ENCODE measurements around the gene OGA. TPM values are rescaled to one million over a fixed set of nuclear protein-coding genes. Genes with fewer than 3 reads are reported as not detected.

The OGA gene
- total and polyA plus RNA-seq, 5 donors, result 41.1 to 96.4 (median 79.7) TPM

DNA sequence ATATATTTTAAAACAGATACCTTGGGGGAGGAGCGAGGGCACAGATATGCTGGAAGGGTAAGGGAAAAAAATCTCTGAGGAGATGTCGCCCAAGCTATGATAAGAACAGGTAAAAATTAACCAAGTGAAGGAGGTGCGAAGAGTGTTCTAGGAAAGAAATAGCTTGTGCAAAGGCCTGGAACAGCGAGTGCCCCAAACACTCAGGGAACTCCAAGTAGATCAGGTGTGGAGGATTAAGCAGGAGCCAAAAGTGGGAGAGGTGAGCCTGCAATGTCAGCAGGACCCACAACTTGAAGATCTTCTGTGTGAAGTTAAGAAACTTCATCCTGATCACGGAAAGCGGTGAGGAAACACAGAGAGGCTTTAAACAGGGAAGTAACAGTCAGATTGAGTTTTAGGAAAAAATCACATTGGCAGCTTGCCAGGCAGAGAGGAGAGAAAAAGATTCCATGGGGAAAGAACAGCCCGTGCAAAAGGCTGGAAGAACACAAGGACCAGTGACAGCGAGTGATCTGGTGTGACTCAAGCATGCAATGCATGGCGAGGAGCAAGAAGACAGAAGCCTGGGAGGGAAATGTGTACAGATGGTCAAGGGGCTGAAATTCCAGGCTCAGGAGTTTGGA lies 73.1 kb downstream of the OGA start:
- ATAC-seq, result no peak
- intact Hi-C loops (cut with DNase I), result no loop called here

DNA sequence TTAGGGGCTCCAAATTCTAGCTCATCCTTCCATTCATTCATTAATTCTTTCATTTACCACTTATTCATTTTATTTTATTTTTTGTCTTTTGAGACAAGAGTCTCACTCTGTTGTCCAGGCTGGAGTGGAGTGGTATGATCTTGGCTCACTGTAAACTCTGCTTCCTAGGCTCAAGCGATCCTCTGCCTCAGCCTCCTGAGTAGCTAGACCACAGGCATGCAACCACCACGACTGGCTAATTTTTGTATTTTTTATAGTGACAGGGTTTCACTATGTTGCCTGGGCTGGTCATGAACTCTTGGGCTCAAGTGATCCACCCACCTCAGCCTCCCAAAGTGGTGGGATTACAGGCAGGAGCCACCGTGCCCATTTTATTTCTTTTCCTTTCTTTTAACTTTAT lies 74.0 kb downstream of the OGA start:
- no peak overlapping the region for H3K4me3 ChIP-seq (ENCODE audit: low read length)
- WGBS, result 78% methylated on average over 3 of the region's 3 CpGs
- ATAC-seq (no peak), DNase-seq (no peak)
- H3K27ac ChIP-seq (ENCODE audit: low read length), result no peak overlapping the region
- intact Hi-C loops (cut with DNase I), result no loop called here
- H3K27me3 ChIP-seq (ENCODE audit: control insufficient read depth, insufficient read depth), result no peaks in the 10 kb centered on the region
- no peaks in the 10 kb centered on the region for H3K9me3 ChIP-seq (ENCODE audit: control insufficient read depth, low read length)
- no peaks in the 10 kb centered on the region for H3K4me1 ChIP-seq (ENCODE audit: control insufficient read depth, insufficient read depth, low read length)

More for the DNA sequence above, 73.1 kb downstream of the OGA start:
- H3K27me3 ChIP-seq (ENCODE audit: control insufficient read depth, insufficient read depth), result no peaks in the 10 kb centered on the region
- DNase-seq, result no peak
- H3K4me1 ChIP-seq (ENCODE audit: control insufficient read depth, insufficient read depth, low read length), result no peaks in the 10 kb centered on the region
- 62% methylated on average over 9 of the region's 9 CpGs for WGBS
- H3K9me3 ChIP-seq (ENCODE audit: control insufficient read depth, low read length), result no peaks in the 10 kb centered on the region
- H3K27ac ChIP-seq (ENCODE audit: low read length), result no peak overlapping the region
- no peak overlapping the region for H3K4me3 ChIP-seq (ENCODE audit: low read length)

DNA sequence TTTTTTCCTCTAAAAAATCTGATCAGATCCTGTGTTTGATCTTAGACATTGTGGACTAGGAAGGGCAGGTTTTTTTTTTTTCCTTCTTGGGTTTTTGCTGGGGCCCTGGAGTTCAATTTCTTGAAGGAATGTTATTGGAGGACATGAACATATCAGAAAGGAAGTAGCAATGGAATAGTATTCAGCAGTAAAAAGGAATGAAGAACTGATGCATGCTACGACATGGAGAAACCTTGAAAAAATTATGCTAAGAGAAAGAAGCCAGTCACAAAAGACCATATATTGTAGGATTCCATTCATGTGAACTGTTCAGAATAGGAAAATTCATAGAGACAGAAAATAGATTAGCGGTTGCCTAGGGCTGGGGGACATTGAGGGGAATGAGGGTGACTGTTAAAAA lies 76.3 kb downstream of the OGA start:
- Histone ChIP-seq H3K9me3 (ENCODE audit: control insufficient read depth, low read length) (no peaks in the 10 kb centered on the region), H3K27me3 (ENCODE audit: control insufficient read depth, insufficient read depth) (no peaks in the 10 kb centered on the region), H3K4me3 (ENCODE audit: low read length) (no peak overlapping the region), H3K4me1 (ENCODE audit: control insufficient read depth, insufficient read depth, low read length) (no peaks in the 10 kb centered on the region), H3K27ac (ENCODE audit: low read length) (no peak overlapping the region)
- WGBS, result 47% methylated on average over 2 of the region's 2 CpGs
- intact Hi-C loops (cut with DNase I), result no loop called here
- DNase-seq, result no peak
- ATAC-seq, result no peak

DNA sequence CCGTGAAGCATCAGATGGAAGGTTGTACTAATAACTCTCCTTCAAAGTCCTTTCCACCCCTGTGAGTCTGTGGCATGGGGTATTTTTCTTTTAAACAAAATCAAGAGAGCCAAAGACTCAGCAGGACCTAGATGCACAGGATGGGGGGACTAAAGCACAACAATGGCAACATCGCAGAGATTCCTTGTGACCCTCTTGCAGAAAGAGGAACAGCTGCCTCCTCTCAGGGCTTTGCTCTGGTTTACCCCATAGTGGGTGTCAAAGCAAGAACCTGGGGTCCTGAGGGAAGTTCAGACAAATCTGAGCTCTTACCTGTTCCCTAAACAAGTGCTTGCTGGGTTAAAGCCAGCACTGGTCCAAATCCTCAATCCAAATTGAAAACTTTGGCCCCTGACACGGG lies 81.6 kb downstream of the OGA start:
- intact Hi-C loops (cut with DNase I), result no loop called here
- H3K4me1 ChIP-seq (ENCODE audit: control insufficient read depth, insufficient read depth, low read length), result no peaks in the 10 kb centered on the region
- H3K27ac ChIP-seq (ENCODE audit: low read length), result no peak overlapping the region
- ATAC-seq (no peak), DNase-seq (no peak)
- 78% methylated on average over 3 of the region's 3 CpGs for WGBS
- no peaks in the 10 kb centered on the region for H3K9me3 ChIP-seq (ENCODE audit: control insufficient read depth, low read length)
- no peaks in the 10 kb centered on the region for H3K27me3 ChIP-seq (ENCODE audit: control insufficient read depth, insufficient read depth)
- no peak overlapping the region for H3K4me3 ChIP-seq (ENCODE audit: low read length)

Other genes starting within 250 kb of the OGA start
- gene POLL, start 230.2 kb downstream of the OGA start, total RNA-seq, result 10 to 100 TPM; 13.9 to 27.4 (median 19.9) TPM
- gene POLL, start 230.2 kb downstream of the OGA start, polyA plus RNA-seq, result 15.3 TPM
- gene DPCD, start 230.1 kb downstream of the OGA start, total RNA-seq, result 10 to 100 TPM; 15.6 to 20.9 (median 18.9) TPM
- 29.8 TPM for gene DPCD, start 230.1 kb downstream of the OGA start, polyA plus RNA-seq
- 100 to 1,000 TPM; 115 to 144 (median 125) TPM for gene FBXW4, start 123.3 kb downstream of the OGA start, total RNA-seq
- 81.8 TPM for gene FBXW4, start 123.3 kb downstream of the OGA start, polyA plus RNA-seq
- gene FGF8, start 42.3 kb downstream of the OGA start, total RNA-seq, result not detected
- not detected for gene FGF8, start 42.3 kb downstream of the OGA start, polyA plus RNA-seq
- gene NPM3, start 35.0 kb downstream of the OGA start, total RNA-seq, result 10 to 100 TPM in 1 of 4 donors, 1 to 10 TPM in 3; 5.0 to 10.7 (median 7.4) TPM
- 5.8 TPM for gene NPM3, start 35.0 kb downstream of the OGA start, polyA plus RNA-seq
- 100 to 1,000 TPM; 368 to 977 (median 629) TPM for gene KCNIP2, start 25.4 kb upstream of the OGA start, total RNA-seq
- 729 TPM for gene KCNIP2, start 25.4 kb upstream of the OGA start, polyA plus RNA-seq
- 10 to 100 TPM; 43.2 to 87.3 (median 53.7) TPM for gene ARMH3, start 237.7 kb upstream of the OGA start, total RNA-seq
- gene ARMH3, start 237.7 kb upstream of the OGA start, polyA plus RNA-seq, result 38.1 TPM
- 10 to 100 TPM; 10.5 to 12.0 (median 11.1) TPM for gene HPS6, start 246.9 kb upstream of the OGA start, total RNA-seq
- 8.6 TPM for gene HPS6, start 246.9 kb upstream of the OGA start, polyA plus RNA-seq

Data from right cardiac atrium (tissue), 5 donors.